OCI-LY7 (cell line): Measurements from ENCODE around the gene CEP112. TPM values are rescaled to one million over a fixed set of nuclear protein-coding genes. Genes with fewer than 3 reads are reported as not detected.

ENCODE experiments used
- BruUV-seq: library from RNA; stranded (reverse); fragments of 400-500 nt; replicated peaks from 2 replicates; lab custom pipeline; 2021; lab: Mats Ljungman, UMichigan
- CTCF ChIA-PET: fragments of 300-600 bp; sonication (Branson Sonifier 250); formaldehyde crosslinking; loops from one replicate; lab custom pipeline; 2022; ENCODE audit warnings: antibody characterized with exemption; ENCODE audit not compliant: unreplicated experiment; lab: Charles Lee
- POLR2A ChIA-PET: fragments of 300-600 bp; sonication (Branson Sonifier 250); formaldehyde crosslinking; loops from one replicate; lab custom pipeline; 2022; ENCODE audit warnings: antibody characterized with exemption; lab: Charles Lee
- DNase-seq: peaks from one replicate; pipeline ENCODE4 v3.0.0-alpha.2; 2015; ENCODE audit warnings: low spot score
- H2AFZ ChIP-seq: fragments of 200-600 bp; sonication (generic), shearing (Covaris generic); 2 replicates; pipeline ENCODE4 v1.6.1; 2014; ENCODE audit warnings: mild to moderate bottlenecking, antibody characterized with exemption, low read length, moderate library complexity
- H3K27ac ChIP-seq: fragments of 200-600 bp; sonication (generic); 2 replicates; pipeline ENCODE4 v1.5.1; 2014; ENCODE audit warnings: mixed run types, low read depth, mild to moderate bottlenecking, moderate library complexity, low read length, inconsistent platforms; ENCODE audit not compliant: poor library complexity, severe bottlenecking
- H3K36me3 ChIP-seq: fragments of 200-600 bp; sonication (generic); 2 replicates; pipeline ENCODE4 v1.6.1; 2014; ENCODE audit warnings: mild to moderate bottlenecking, antibody characterized with exemption, low read length, moderate library complexity, mixed read lengths; ENCODE audit not compliant: insufficient read depth
- H3K4me1 ChIP-seq: fragments of 200-600 bp; sonication (generic); 2 replicates; pipeline ENCODE4 v1.5.1; 2014; ENCODE audit warnings: mild to moderate bottlenecking, low read length; ENCODE audit not compliant: insufficient read depth, poor library complexity, severe bottlenecking
- H3K4me2 ChIP-seq: fragments of 200-600 bp; sonication (generic); 2 replicates; pipeline ENCODE4 v1.6.1; 2014; ENCODE audit warnings: mild to moderate bottlenecking, low read length
- H3K4me3 ChIP-seq: fragments of 200-600 bp; sonication (generic); 2 replicates; pipeline ENCODE4 v1.5.1; 2014; ENCODE audit warnings: mild to moderate bottlenecking, low read depth, low read length; ENCODE audit not compliant: poor library complexity, severe bottlenecking
- H3K79me2 ChIP-seq: fragments of 200-600 bp; sonication (generic); 2 replicates; pipeline ENCODE4 v1.6.1; 2016; ENCODE audit warnings: low read depth, mild to moderate bottlenecking, low read length, moderate library complexity, mixed read lengths; ENCODE audit not compliant: insufficient read depth
- H3K9me2 ChIP-seq: fragments of 200-600 bp; sonication (generic); 2 replicates; pipeline ENCODE4 v1.6.1; 2016; ENCODE audit warnings: mild to moderate bottlenecking, low read length, mixed read lengths; ENCODE audit not compliant: insufficient read depth
- H3K9me3 ChIP-seq: fragments of 200-600 bp; sonication (generic); 2 replicates; pipeline ENCODE4 v1.6.1; 2014; ENCODE audit warnings: mild to moderate bottlenecking, mixed run types, low read length, mixed read lengths
- H4K20me1 ChIP-seq: fragments of 200-600 bp; sonication (generic); 2 replicates; pipeline ENCODE4 v1.6.1; 2014; ENCODE audit warnings: mild to moderate bottlenecking, antibody characterized with exemption, low read length, moderate library complexity, mixed read lengths; ENCODE audit not compliant: insufficient read depth
- CTCF ChIP-seq: fragments of 200-600 bp; sonication (generic); conservative IDR thresholded peaks from 2 replicates; pipeline ENCODE4 v1.5.1; 2014; ENCODE audit warnings: mild to moderate bottlenecking, antibody characterized with exemption, low read length, moderate library complexity, mixed read lengths
- EZH2phosphoT487 ChIP-seq: fragments of 200-600 bp; sonication (generic); IDR thresholded peaks from 2 replicates; pipeline ENCODE4 v1.6.1; 2018; ENCODE audit warnings: low read depth, borderline replicate concordance, mild to moderate bottlenecking, mixed run types, antibody characterized with exemption, low read length, moderate library complexity, mixed read lengths
- intact Hi-C: fragments of 100-400 bp; cut with micrococcal nuclease; formaldehyde crosslinking; loops from one replicate; pipeline ENCODE4 v1.10.0; 2022; ENCODE audit not compliant: unreplicated experiment
- total RNA-seq, 2 experiments: library from RNA; depleted of rRNA in 1 of 2; stranded (reverse); fragments of >200 nt in 1 of 2; shearing (Covaris generic) in 1 of 2; gene quantifications; 2 replicates each; pipeline ENCODE4 v1.2.3, GENCODE V29; 2014 to 2022

Gene CEP112
- total RNA-seq, 2 experiments from 2014 or later = 2.7 to 6.9 TPM

DNA sequence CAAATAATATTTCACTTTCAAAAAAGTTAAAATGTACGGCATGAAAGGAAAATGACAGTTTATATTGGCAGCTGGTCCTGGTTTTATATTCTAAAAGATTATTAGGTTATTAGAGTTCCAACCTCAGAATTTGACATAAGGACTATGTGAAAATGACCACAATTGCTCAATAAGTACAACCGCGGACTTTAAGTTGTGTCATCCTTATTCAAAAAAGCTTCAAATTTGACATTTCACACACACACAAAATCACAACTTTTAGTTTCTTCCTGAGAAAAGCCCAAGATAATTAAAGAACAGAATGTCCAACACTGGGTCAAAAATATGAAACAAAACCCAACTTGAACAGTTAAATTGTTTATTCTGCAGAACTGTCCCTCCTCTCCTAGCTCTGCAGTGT is 497.3 kb downstream of the CEP112 start:
- no TSS peak for BruUV-seq

GRCh38 chr17:65690626-65691310 is 501.2 kb downstream of the CEP112 start:
- Histone ChIP-seq H3K9me3 (no peaks in the 10 kb centered on the region), H3K27ac (no peak overlapping the region), H3K36me3 (no peaks in the 10 kb centered on the region), H3K79me2 (no peaks in the 10 kb centered on the region), H3K4me1 (peaks cover 7% of the 10 kb centered on the region), H3K4me3 (no peak overlapping the region), H3K4me2 (no peak overlapping the region), H4K20me1 (no peaks in the 10 kb centered on the region), H3K9me2 (no peaks in the 10 kb centered on the region), H2AFZ (no peak overlapping the region)
- intact Hi-C loops = no loop called here
- no peak for TF ChIP-seq CTCF
- TF ChIP-seq EZH2phosphoT487 = no peak
- ChIA-PET CTCF (no interaction called here), POLR2A (interaction anchor here (0.6 kb wide), 1 partner anchor 1470 kb away, joined by 3 read pairs; no protein-coding TSS in a partner anchor)
- peak; percentile 29 for DNase-seq
- BruUV-seq = no TSS peak

More for the DNA sequence above, 497.3 kb downstream of the CEP112 start:
- Histone ChIP-seq H3K36me3 (no peaks in the 10 kb centered on the region), H3K4me2 (no peak overlapping the region), H3K27ac (no peak overlapping the region), H3K9me3 (no peaks in the 10 kb centered on the region), H2AFZ (no peak overlapping the region), H3K4me3 (no peak overlapping the region), H4K20me1 (no peaks in the 10 kb centered on the region), H3K4me1 (peaks cover 7% of the 10 kb centered on the region), H3K79me2 (no peaks in the 10 kb centered on the region), H3K9me2 (no peaks in the 10 kb centered on the region)
- CTCF ChIA-PET = no interaction called here
- intact Hi-C loops = no loop called here
- DNase-seq = no peak
- no peak for TF ChIP-seq CTCF
- no peak for TF ChIP-seq EZH2phosphoT487
- POLR2A ChIA-PET = no interaction called here

GRCh38 chr17:65688307-65688706 is 503.6 kb downstream of the CEP112 start:
- Histone ChIP-seq H2AFZ (no peak overlapping the region), H3K27ac (no peak overlapping the region), H3K4me2 (no peak overlapping the region), H3K4me1 (peaks cover 7% of the 10 kb centered on the region), H3K79me2 (no peaks in the 10 kb centered on the region), H4K20me1 (no peaks in the 10 kb centered on the region), H3K36me3 (no peaks in the 10 kb centered on the region), H3K9me2 (no peaks in the 10 kb centered on the region), H3K4me3 (no peak overlapping the region), H3K9me3 (no peaks in the 10 kb centered on the region)
- CTCF ChIA-PET = no interaction called here
- TF ChIP-seq EZH2phosphoT487 (no peak), CTCF (no peak)
- POLR2A ChIA-PET = no interaction called here
- no TSS peak for BruUV-seq
- intact Hi-C loops = no loop called here
- no peak for DNase-seq
